HCT116 (cell line): ENCODE measurements around the gene ACER3. TPM values are rescaled to one million over a fixed set of nuclear protein-coding genes. Genes with fewer than 3 reads are reported as not detected.
A peak's percentile ranks its signal among the peaks of the same experiment; 100 is the strongest.

Experiments
- ATAC-seq: fragments of 200-7000 bp; cut with Tn5 transposase; 2 replicates; pipeline ENCODE4 v1.9.1; 2020; ENCODE audit warnings: mild to moderate bottlenecking, moderate library complexity
- BruUV-seq: library from RNA; stranded (reverse); fragments of 400-500 nt; replicated peaks from 2 replicates; lab custom pipeline; 2021; lab: Mats Ljungman, UMichigan
- CTCF ChIA-PET: fragments of 300-600 bp; sonication (Branson Sonifier 250); formaldehyde crosslinking; loops from one replicate; lab custom pipeline; 2021; ENCODE audit warnings: antibody characterized with exemption; lab: Charles Lee
- POLR2A ChIA-PET: fragments of 300-600, 350-600 bp; sonication (Branson Sonifier 250); formaldehyde crosslinking; loops from one replicate; lab custom pipeline; 2021; ENCODE audit warnings: antibody characterized with exemption; lab: Charles Lee
- RAD21 ChIA-PET, 2 experiments: fragments of 300-600 bp; sonication (Branson Sonifier 250); formaldehyde crosslinking; loops; one replicate each; lab custom pipeline; 2023; ENCODE audit warnings: low total read pairs in 2 of 2; ENCODE audit not compliant: uncharacterized antibody in 2 of 2, unreplicated experiment in 2 of 2, low non-redundant PET in 1 of 2; lab: Charles Lee
- DNase-seq: peaks from one replicate; pipeline ENCODE4 v3.0.0-alpha.2; 2010; ENCODE audit warnings: low read depth, low spot score
- H2AFZ ChIP-seq: fragments of 200-600 bp; shearing (Covaris generic), sonication (generic); 2 replicates; pipeline ENCODE4 v1.6.1; 2017; ENCODE audit warnings: low read depth, mixed run types, mixed read lengths, antibody characterized with exemption, low read length; ENCODE audit not compliant: poor library complexity, severe bottlenecking
- H3K27ac ChIP-seq: 2 replicates; pipeline ENCODE4 v1.5.1; 2012; ENCODE audit warnings: low read depth, low read length
- H3K27me3 ChIP-seq: fragments of 200-600 bp; sonication (generic); 2 replicates; pipeline ENCODE4 v1.6.1; 2016; ENCODE audit warnings: mixed run types, low read length, mixed read lengths; ENCODE audit not compliant: insufficient read depth
- H3K36me3 ChIP-seq, 2 experiments: fragments of 200-500 bp in 1 of 2; fragments of 200-600 bp in 1 of 2; sonication (Bioruptor generic) in 1 of 2; sonication (generic) in 1 of 2; 2 replicates each; pipeline versions ENCODE4 v1.5.1 to v1.6.1; 2014 to 2016; ENCODE audit warnings: low read length in 2 of 2, inconsistent platforms in 1 of 2, mixed read lengths in 1 of 2, mixed run types in 1 of 2; ENCODE audit not compliant: insufficient read depth in 2 of 2, control insufficient read depth in 1 of 2
- H3K4me1 ChIP-seq, 2 experiments: fragments of 200-600 bp in 1 of 2; sonication (generic) in 1 of 2; 2 replicates each; pipeline versions ENCODE4 v1.5.1 to v1.6.1; 2012 to 2017; ENCODE audit warnings: low read length in 2 of 2, inconsistent platforms in 1 of 2, mild to moderate bottlenecking in 1 of 2, mixed read lengths in 1 of 2, mixed run types in 1 of 2, moderate library complexity in 1 of 2; ENCODE audit not compliant: insufficient read depth in 2 of 2, control insufficient read depth in 1 of 2
- H3K4me2 ChIP-seq: fragments of 200-600 bp; sonication (generic); 2 replicates; pipeline ENCODE4 v1.6.1; 2017; ENCODE audit warnings: mixed run types, low read length, mixed read lengths
- H3K4me3 ChIP-seq, 2 experiments: fragments of 200-600 bp in 1 of 2; sonication (generic) in 1 of 2; replicated peaks in 1 of 2; 2 replicates each; pipeline ENCODE4 v1.5.1; 2011 to 2016; ENCODE audit warnings: low read length in 2 of 2, control low read depth in 1 of 2, low read depth in 1 of 2, mild to moderate bottlenecking in 1 of 2, mixed read lengths in 1 of 2, mixed run types in 1 of 2
- H3K79me2 ChIP-seq: fragments of 200-600 bp; sonication (generic); 2 replicates; pipeline ENCODE4 v1.6.1; 2017; ENCODE audit warnings: mild to moderate bottlenecking, mixed run types, low read length, moderate library complexity, mixed read lengths; ENCODE audit not compliant: insufficient read depth
- H3K9ac ChIP-seq: fragments of 200-600 bp; sonication (generic); 2 replicates; pipeline ENCODE4 v1.6.1; 2016; ENCODE audit warnings: low read length, mixed read lengths
- H3K9me2 ChIP-seq: fragments of 200-600 bp; sonication (generic), shearing (Covaris generic); 2 replicates; pipeline ENCODE4 v1.6.1; 2017; ENCODE audit warnings: mixed run types, mild to moderate bottlenecking, moderate library complexity; ENCODE audit not compliant: insufficient read depth
- H3K9me3 ChIP-seq, 2 experiments: fragments of 200-500 bp in 1 of 2; fragments of 200-600 bp in 1 of 2; sonication (Bioruptor generic) in 1 of 2; sonication (generic) in 1 of 2; 2 replicates each; pipeline ENCODE4 v1.6.1; 2014 to 2017; ENCODE audit warnings: low read length in 2 of 2, mixed read lengths in 2 of 2, inconsistent platforms in 1 of 2, low read depth in 1 of 2, mild to moderate bottlenecking in 1 of 2, mixed run types in 1 of 2, moderate library complexity in 1 of 2; ENCODE audit not compliant: control insufficient read depth in 1 of 2, insufficient read depth in 1 of 2
- H4K20me1 ChIP-seq: fragments of 200-600 bp; sonication (generic), shearing (Covaris generic); 2 replicates; pipeline ENCODE4 v1.6.1; 2017; ENCODE audit warnings: mixed run types, mild to moderate bottlenecking, moderate library complexity; ENCODE audit not compliant: insufficient read depth
- CBX3 ChIP-seq: IDR thresholded peaks from 2 replicates; pipeline ENCODE4 v1.6.1; 2012; ENCODE audit warnings: low read depth
- EGR1 ChIP-seq: IDR thresholded peaks from 2 replicates; pipeline ENCODE4 v1.6.1; 2012; ENCODE audit warnings: low read depth
- EZH2 ChIP-seq: fragments of 200-600 bp; sonication (generic); IDR thresholded peaks from 2 replicates; pipeline ENCODE4 v1.6.1; 2017; ENCODE audit warnings: antibody characterized with exemption, mixed run types
- FOSL1 ChIP-seq: IDR thresholded peaks from 2 replicates; pipeline ENCODE4 v1.6.1; 2012; ENCODE audit warnings: low read depth
- POLR2A ChIP-seq: IDR thresholded peaks from 2 replicates; pipeline ENCODE4 v1.7.0; 2011; ENCODE audit warnings: borderline replicate concordance; ENCODE audit not compliant: insufficient read depth, insufficient read length; ENCODE audit errors: extremely low read depth
- RAD21 ChIP-seq: IDR thresholded peaks from 2 replicates; pipeline ENCODE4 v1.6.1; 2012; ENCODE audit warnings: low read depth, mild to moderate bottlenecking
- SIN3A ChIP-seq: IDR thresholded peaks from 2 replicates; pipeline ENCODE4 v1.6.1; 2012; ENCODE audit warnings: low read depth
- SRF ChIP-seq: IDR thresholded peaks from 2 replicates; pipeline ENCODE4 v1.6.1; 2012; ENCODE audit warnings: low read depth
- ZFX ChIP-seq: fragments of 450-650 bp; IDR thresholded peaks from 2 replicates; pipeline ENCODE4 v1.6.1; 2017
- ZNF274 ChIP-seq: fragments of 200-500 bp; sonication (Bioruptor generic); IDR thresholded peaks from 2 replicates; pipeline ENCODE4 v1.6.1; 2014; ENCODE audit warnings: mild to moderate bottlenecking, low read depth, low read length, inconsistent platforms
- intact Hi-C: fragments of 100-400 bp; cut with micrococcal nuclease; formaldehyde crosslinking; loops from 2 replicates; pipeline ENCODE4 v1.10.0; 2022
- total RNA-seq: library from RNA; stranded (reverse); gene quantifications from one replicate; pipeline ENCODE4 v1.2.1, GENCODE V29; 2021; ENCODE audit not compliant: unreplicated experiment
- TF ChIP-seq, protein P1 (sequence below): IDR thresholded peaks from 2 replicates; pipeline ENCODE4 v1.6.1; 2012
- TF ChIP-seq, protein P2 (sequence below): IDR thresholded peaks from 2 replicates; pipeline ENCODE4 v1.6.1; 2012

ACER3 gene
- total RNA-seq, 1 experiment from 2014 or later: 19.1 TPM

DNA sequence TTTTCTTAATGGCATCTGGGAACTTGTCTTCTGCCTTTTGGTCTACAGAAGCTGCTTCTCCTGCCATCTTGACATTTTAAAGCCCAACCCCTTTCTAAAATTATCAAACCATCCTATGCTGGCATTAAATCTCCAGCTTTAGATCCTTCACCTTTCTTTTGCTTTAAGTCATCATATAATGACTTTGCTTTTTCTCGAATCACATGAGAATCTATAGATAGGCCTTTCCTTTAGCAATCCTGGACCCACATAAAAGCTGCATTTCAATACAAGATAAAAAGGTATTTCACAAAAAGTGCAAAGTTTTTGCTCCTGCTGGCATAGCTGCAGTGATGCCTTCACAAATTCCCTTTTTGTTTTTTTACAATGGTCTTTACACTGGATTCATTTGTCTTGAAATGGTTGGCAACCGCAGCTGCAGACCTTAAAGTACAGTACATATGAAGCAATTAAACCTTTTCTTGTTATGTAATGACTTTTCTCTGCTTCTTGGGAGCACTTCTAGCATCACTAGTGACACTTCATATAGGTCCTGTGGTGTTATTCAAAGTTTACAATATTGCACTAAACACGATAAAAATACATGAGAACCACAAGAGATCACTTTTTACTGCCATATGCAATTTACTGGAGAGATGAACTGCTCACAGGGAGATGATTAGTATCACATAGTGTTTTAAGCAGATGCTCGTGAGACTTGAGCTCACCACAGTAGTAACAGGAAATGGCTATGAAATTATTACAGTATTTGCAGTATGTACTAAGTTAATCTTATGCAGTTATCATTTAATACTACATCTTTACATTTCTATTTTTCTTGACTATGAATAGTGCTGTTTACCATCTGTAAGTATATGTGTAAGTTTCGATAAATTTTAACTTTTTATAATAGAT, 41.6 kb downstream of the ACER3 start:
- DNase-seq: no peak
- Histone ChIP-seq H3K27ac (no peak overlapping the region), H3K9ac (no peak overlapping the region)
- TF ChIP-seq FOSL1 (no peak), EZH2 (no peak), SIN3A (no peak), POLR2A (no peak), ZNF274 (no peak), RAD21 (no peak)
- TF ChIP-seq, all 23 proteins: peak for 0
- H3K27me3 ChIP-seq: no peaks in the 10 kb centered on the region
- H3K4me3 ChIP-seq: no peak overlapping the region
- peaks cover 5 to 7% of the 10 kb centered on the region in 2 experiments; a peak in 3 of 4 replicates for H3K4me1 ChIP-seq
- BruUV-seq: no TSS peak
- H2AFZ ChIP-seq: no peak overlapping the region
- ChIA-PET CTCF (interaction anchor here (0.8 to 1.3 kb wide), 2 partner anchors 17 to 18 kb away, joined by 5 to 7 read pairs; no protein-coding TSS in a partner anchor), RAD21 (no interaction called here), POLR2A (no interaction called here)
- H3K9me2 ChIP-seq: no peaks in the 10 kb centered on the region
- H3K79me2 ChIP-seq: 0 out of 2 replicates have a peak, but pooled peaks cover 5% of the 10 kb centered on the region
- no peaks in the 10 kb centered on the region for H3K36me3 ChIP-seq
- no peak overlapping the region for H3K4me2 ChIP-seq
- ATAC-seq: no peak
- intact Hi-C loops: no loop called here
- peaks cover 3 to 7% of the 10 kb centered on the region in 2 experiments; a peak in 2 of 4 replicates for H3K9me3 ChIP-seq
- H4K20me1 ChIP-seq: no peaks in the 10 kb centered on the region

DNA sequence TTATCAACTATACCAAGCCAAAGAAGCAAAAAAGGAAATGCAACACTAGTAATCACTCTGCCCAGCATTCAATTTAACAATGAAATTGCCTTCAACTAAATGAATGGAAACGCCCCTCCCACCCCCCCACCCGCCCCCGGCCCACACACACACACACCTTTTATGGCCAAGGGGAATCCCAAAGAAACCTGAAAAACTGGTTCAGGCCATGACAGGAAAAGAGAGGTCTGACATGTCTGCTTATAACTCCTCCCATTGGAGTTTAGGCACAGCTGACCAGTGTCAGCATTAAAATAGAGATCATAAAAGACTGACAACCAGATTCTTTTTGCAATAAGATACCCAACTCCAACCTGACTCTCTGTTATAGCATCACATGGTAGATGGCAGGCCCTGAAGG, 42.6 kb downstream of the ACER3 start:
- CTCF ChIA-PET: interaction anchor here (1.3 kb wide), 1 partner anchor 16 kb away, joined by 7 read pairs; no protein-coding TSS in a partner anchor
- no peaks in the 10 kb centered on the region for H3K36me3 ChIP-seq
- no peak for ATAC-seq
- POLR2A ChIA-PET: no interaction called here
- H3K27ac ChIP-seq: no peak overlapping the region
- peak; percentile 18 for DNase-seq
- 0 out of 2 replicates have a peak, but pooled peaks cover 5% of the 10 kb centered on the region for H3K79me2 ChIP-seq
- H3K4me2 ChIP-seq: peak overlapping the region; percentile 29; the same call in 1 of the 2 replicates
- no peaks in the 10 kb centered on the region for H3K27me3 ChIP-seq
- no peaks in the 10 kb centered on the region for H4K20me1 ChIP-seq
- intact Hi-C loops: no loop called here
- no TSS peak for BruUV-seq
- no peak overlapping the region for H3K4me3 ChIP-seq
- peaks cover 5 to 7% of the 10 kb centered on the region in 2 experiments; a peak in 3 of 4 replicates for H3K4me1 ChIP-seq
- no peaks in the 10 kb centered on the region for H3K9me2 ChIP-seq
- TF ChIP-seq EGR1: no peak
- TF ChIP-seq ZNF274: no peak
- no peak for TF ChIP-seq ZFX
- no peak for TF ChIP-seq EZH2
- TF ChIP-seq CBX3: peak; percentile 16; the same call in 1 of the 2 replicates
- TF ChIP-seq, protein P1, sequence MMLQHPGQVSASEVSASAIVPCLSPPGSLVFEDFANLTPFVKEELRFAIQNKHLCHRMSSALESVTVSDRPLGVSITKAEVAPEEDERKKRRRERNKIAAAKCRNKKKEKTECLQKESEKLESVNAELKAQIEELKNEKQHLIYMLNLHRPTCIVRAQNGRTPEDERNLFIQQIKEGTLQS: no peak
- TF ChIP-seq POLR2A: no peak
- TF ChIP-seq, protein P2, sequence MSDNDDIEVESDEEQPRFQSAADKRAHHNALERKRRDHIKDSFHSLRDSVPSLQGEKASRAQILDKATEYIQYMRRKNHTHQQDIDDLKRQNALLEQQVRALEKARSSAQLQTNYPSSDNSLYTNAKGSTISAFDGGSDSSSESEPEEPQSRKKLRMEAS: no peak
- peak; percentile 89 for TF ChIP-seq SRF
- H3K9me3 ChIP-seq: peaks cover 3 to 7% of the 10 kb centered on the region in 2 experiments; a peak in 2 of 4 replicates
- RAD21 ChIA-PET: no interaction called here
- H3K9ac ChIP-seq: no peak overlapping the region
- H2AFZ ChIP-seq: no peak overlapping the region
